Stimulated activated effector memory CD8-positive, alpha-beta T cell treated with anti-CD3 and anti-CD28 coated beads, Interleukin-12 subunit alpha, Interleukin-12 subunit beta, amount 100 ng/mL, for 72 hours (primary cell): ENCODE measurements around the gene NRARP.
A peak's percentile ranks its signal among the peaks of the same experiment; 100 is the strongest.
"Not testable (repeated sequence)": the region's sequence is repeated elsewhere in the genome, so short reads cannot be mapped to it uniquely, and the experiment has no call there.

ENCODE experiments used
- ATAC-seq: fragments of 150-1000 bp; cut with Tn5 transposase; 2 replicates; pipeline ENCODE4 v1.10.0; 2021
- DNase-seq, 2 donors: peaks; one replicate each; pipeline ENCODE4 v3.0.0; 2021 to 2022; ENCODE audit warnings: low spot score in 2 of 2
- H3K27ac Mint-ChIP-seq: one replicate; pipeline ENCODE4 v1.8.0; 2022; ENCODE audit warnings: mild to moderate bottlenecking, mixed read lengths
- H3K36me3 Mint-ChIP-seq: one replicate; pipeline ENCODE4 v1.8.0; 2022; ENCODE audit warnings: mild to moderate bottlenecking, mixed read lengths
- H3K4me1 Mint-ChIP-seq: one replicate; pipeline ENCODE4 v1.8.0; 2022; ENCODE audit warnings: mixed read lengths
- H3K4me3 Mint-ChIP-seq: one replicate; pipeline ENCODE4 v1.8.0; 2022; ENCODE audit warnings: mild to moderate bottlenecking, mixed read lengths
- H3K9me3 Mint-ChIP-seq: one replicate; pipeline ENCODE4 v1.8.0; 2022; ENCODE audit warnings: mixed read lengths

NRARP gene, protein sequence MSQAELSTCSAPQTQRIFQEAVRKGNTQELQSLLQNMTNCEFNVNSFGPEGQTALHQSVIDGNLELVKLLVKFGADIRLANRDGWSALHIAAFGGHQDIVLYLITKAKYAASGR

DNA sequence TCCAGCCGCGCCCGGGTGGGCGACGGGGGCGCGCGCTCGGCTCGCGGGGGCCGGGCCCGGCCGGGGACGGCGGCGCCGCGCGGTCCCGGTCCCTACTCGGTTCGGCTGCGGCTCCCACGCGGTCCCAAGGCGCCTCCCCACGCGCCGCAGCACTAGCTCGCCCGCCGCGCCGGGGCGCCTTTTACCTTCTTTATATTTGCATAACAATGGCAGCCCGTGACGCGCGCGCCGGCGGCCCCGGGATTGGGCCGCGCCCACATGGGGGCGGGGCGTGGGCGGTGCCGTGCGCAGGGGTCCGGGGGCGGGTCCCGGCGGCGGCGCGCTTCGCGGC lies at the start of gene NRARP:
TSS of gene NRARP (minus strand) at position 154 of the 331 bp plus-strand sequence. CDS start 343 bp downstream, outside the sequence.
- peak within 1 kb of the TSS; percentile 65 for H3K4me3 Mint-ChIP-seq
- H3K4me1 Mint-ChIP-seq: peaks cover 12% of the 10 kb centered on the region
- H3K27ac Mint-ChIP-seq: no peak within 1 kb of the TSS
- peak; percentile 80 for ATAC-seq
- no peaks in the 10 kb centered on the region for H3K36me3 Mint-ChIP-seq
- peak; percentile 84 to 91 for DNase-seq
- no peaks in the 10 kb centered on the region for H3K9me3 Mint-ChIP-seq

DNA sequence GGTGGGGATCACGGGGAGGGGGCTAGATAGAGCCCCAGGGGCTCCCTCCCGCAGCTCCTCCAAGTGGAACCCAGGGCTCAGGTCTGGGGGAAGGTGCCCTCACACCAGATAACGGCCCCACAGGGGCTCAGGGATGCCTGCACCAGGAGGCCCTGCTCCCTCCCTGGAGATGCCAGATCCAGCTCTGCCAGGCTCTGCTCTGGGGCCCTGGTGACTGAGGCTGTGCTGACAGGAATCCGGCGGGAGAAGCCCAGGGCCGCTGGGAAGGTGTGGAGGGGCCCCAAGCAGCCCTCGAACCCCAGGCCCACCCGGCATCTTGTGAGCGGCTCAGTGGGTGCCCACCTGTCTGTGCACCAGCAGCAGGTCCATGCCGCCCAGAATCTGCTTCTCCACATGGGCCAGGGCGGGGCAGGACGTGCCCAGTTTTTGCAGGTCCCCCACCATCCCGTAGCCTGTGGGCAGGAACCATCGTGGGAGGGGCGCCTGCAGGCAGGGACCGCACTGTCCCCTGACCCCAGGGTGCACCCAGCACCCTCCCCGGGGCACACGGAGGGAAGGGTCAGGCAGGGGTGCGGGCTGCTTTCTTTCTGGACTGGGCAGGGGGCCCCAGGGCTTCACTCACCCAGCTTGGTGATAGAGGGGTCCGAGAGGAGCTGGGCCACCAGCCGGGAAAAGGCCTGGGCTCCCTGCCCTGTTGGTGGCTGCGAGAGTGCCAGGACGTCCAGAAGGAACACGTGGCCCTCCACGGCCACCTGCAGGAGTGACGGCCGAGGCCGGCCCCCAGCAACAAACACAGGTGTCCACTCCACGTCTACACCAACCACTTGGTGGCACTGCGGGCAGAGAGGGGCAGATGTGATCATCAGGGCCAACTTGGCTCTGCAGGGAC lies 48.9 kb upstream of the NRARP start:
- H3K4me3 Mint-ChIP-seq: no peak overlapping the region
- H3K9me3 Mint-ChIP-seq: no peaks in the 10 kb centered on the region
- DNase-seq: peak in 1 of 2 donors; percentile 39
- no peaks in the 10 kb centered on the region for H3K4me1 Mint-ChIP-seq
- ATAC-seq: no peak
- no peaks in the 10 kb centered on the region for H3K36me3 Mint-ChIP-seq
- H3K27ac Mint-ChIP-seq: no peak overlapping the region

DNA sequence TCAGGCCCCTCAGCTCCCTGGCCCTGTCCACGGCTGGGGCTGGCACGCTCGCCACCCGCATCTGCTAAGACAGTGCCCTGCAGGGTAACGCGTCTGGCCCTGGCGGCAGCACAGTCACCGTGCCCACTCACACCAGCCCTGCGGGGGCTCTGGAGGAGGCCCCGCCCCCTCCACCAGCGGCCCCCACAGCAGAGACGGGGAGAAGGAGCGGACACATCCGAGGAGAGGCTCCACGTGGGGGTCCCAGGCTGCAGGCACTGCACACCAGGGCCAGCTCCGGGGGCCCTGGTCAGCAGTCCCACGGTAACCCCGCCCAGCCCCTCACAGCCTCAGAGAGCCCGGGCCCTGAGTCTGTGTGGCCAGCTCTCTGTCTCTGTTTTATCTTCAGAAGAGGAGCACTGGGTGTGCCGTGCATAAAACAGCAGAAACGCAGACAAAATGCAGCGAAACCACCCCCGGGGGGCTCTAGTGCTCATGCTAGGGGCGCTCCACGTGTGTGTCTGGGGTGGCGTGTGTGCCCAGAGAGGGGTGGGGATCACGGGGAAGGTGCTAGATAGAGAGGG lies 47.5 kb upstream of the NRARP start:
- DNase-seq: no peak
- Mint-ChIP-seq H3K27ac (no peak overlapping the region), H3K9me3 (no peaks in the 10 kb centered on the region), H3K36me3 (no peaks in the 10 kb centered on the region), H3K4me1 (no peaks in the 10 kb centered on the region), H3K4me3 (no peak overlapping the region)
- ATAC-seq: no peak

DNA sequence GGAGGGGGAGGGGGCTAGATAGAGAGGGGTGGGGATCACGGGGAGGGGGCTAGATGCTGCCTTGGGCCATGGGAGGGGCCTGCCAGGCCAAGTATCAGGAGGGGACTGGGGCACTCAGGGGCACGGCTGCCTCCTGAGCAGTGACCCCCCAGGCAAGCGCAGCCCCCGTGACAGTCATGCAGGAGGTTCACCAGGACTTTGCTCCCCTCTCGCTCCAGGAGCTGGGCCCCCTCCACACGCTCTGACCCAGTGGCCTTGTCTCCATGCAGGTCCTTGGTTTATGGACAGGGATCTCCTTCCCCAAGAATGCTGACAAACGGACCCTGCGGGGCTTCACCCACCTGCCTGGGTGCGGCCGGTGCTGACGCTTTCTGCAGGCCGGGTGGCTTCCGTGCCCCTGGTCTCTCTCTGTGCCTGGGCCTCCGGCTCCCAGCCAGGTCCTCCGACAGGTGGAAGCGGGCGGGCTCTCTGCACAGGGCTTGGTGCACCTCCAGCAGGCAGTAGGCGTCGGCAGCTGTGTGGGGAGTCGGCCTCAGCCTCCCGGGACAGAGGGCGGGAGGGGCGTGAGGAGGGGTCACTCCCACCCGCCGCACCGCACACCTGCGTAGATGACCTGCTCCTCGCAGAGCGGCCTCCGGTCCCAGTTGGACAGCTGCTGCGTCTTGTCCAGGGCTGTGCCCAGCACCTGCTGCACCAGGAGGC lies 46.8 kb upstream of the NRARP start:
- Mint-ChIP-seq H3K4me1 (no peaks in the 10 kb centered on the region), H3K27ac (no peak overlapping the region), H3K36me3 (no peaks in the 10 kb centered on the region), H3K4me3 (no peak overlapping the region), H3K9me3 (no peaks in the 10 kb centered on the region)
- ATAC-seq (no peak), DNase-seq (no peak)

DNA sequence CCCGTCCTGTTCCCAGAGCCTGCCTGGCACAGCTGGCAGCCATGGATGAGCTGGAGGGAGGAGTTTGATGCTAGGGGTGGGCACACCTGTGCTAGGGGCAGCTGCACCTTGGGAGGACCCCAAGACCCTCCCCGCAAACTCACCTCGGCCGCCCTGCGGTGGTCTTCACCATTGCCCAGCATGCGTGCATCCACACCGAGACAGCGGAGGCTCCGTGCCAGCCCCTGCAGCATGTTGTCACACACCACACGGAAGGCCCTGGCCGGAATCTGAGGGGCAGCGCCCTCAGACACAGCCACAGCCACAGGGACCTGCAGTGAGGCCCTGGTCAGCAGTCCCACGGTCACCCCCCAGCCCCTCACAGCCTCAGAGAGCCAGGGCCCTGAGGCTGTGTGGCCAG lies 45.9 kb upstream of the NRARP start:
- no peak for ATAC-seq
- Mint-ChIP-seq H3K9me3 (no peaks in the 10 kb centered on the region), H3K4me1 (no peaks in the 10 kb centered on the region), H3K4me3 (no peak overlapping the region), H3K36me3 (no peaks in the 10 kb centered on the region), H3K27ac (no peak overlapping the region)
- DNase-seq: no peak

DNA sequence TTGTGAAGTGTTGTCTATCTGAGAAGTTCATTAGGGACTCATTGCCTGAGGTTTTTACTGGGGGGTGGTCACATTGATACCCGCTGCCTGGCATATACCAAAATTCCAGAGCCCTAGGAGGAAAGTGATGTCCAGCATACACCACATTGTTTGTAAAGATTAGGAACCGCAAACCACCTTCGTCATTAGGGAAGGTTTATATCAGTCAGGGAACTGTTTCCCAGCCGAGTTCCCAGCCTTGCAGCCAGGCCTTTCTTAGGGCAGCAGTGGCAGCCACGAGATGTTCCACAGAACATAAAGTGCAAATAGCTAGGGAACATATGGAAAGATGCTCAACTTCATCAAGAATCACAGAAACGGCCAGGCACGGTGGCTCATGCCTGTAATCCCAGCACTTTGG lies 40.4 kb upstream of the NRARP start:
- ATAC-seq (no peak), DNase-seq (peak in 1 of 2 donors; percentile 29)
- Mint-ChIP-seq H3K27ac (no peak overlapping the region), H3K36me3 (no peaks in the 10 kb centered on the region), H3K4me3 (no peak overlapping the region), H3K9me3 (no peaks in the 10 kb centered on the region), H3K4me1 (no peaks in the 10 kb centered on the region)

DNA sequence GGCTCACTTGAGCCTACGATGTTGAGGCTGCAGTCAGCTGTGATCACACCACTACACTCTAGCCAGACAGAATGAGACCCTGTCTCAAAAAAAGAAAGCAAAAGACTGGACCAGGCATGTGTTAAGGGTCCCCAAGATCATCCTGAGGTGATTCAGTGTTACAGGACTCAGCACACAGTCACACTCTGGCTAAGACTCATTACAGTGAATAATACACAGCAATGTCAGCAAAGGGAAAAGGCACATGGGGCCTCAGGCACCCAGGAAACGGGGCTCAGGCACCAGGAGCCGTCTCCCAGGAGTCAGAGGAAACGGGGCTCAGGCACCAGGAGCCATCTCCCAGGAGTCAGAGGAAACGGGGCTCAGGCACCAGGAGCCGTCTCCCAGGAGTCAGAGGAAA lies 39.2 kb upstream of the NRARP start:
- Mint-ChIP-seq H3K4me3 (no peak overlapping the region), H3K9me3 (no peaks in the 10 kb centered on the region), H3K36me3 (no peaks in the 10 kb centered on the region), H3K4me1 (no peaks in the 10 kb centered on the region), H3K27ac (no peak overlapping the region)
- ATAC-seq: no peak
- no peak for DNase-seq

DNA sequence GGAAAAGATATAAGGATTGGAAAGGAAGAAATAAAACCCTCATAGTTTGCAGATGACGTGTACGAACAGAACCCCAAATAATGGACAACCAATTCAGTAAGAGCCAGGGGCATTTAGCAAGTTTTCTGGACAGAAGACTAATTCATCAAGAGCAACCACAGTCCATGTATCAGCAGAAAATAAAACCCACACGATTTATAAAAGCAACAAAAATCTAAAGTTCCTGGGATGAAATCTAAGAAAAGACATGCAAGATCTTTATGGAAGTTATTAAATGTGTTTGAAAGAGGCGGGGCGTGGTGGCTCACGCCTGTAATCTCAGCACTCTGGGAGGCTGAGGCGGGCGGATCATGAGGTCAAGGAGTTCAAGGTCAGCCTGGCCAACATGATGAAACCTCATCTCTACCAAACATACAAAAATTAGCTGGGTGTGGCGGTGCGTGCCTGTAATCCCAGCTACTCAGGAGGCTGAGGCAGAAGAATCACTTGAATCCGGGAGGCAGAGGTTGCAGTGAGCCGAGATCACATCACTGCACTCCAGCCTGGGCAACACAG lies 37.9 kb upstream of the NRARP start:
- not testable (repeated sequence) for H3K4me3 Mint-ChIP-seq, DNase-seq, ATAC-seq, H3K36me3 Mint-ChIP-seq, H3K9me3 Mint-ChIP-seq, H3K4me1 Mint-ChIP-seq, H3K27ac Mint-ChIP-seq

DNA sequence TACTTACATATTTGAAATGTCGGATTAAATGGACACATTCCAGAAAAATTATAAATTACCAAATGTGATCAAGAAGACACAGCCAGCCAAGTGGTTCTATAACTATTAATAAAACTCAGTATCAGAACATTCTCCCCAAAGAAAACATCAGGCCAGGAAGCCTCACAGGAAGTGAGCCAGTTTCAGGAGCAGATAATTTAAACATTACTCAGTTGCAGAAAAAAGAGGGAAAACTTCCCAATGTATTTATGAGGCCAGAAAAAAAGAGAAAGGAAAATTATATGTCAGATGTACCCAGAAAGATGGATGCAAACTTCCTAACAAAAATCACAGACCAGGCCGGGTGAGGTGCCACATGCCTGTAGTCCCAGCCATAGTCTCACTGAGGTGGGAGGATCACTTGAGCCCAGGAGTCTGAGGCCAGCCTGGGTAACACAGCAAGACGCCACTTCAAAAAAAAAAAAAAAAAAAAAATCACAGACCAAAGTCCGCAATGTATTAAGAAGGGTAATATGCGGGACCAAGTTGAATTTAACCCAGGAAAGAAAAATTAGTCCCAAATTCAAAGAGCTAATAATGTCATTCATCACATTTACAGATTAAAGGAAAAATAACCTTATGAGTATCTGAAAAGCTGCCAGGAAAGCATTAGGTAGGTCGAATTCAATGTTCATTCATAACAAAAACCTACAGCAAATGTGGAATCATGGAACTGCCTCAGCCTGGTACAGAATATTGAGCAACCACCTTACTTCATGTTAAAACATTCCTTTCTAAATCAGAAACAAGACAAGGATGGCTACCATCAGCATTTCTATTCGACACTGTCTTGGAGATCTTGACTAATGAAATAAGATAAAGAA lies 37.2 kb upstream of the NRARP start:
- no peak for DNase-seq
- ATAC-seq: no peak
- no peaks in the 10 kb centered on the region for H3K4me1 Mint-ChIP-seq
- H3K36me3 Mint-ChIP-seq: no peaks in the 10 kb centered on the region
- no peak overlapping the region for H3K4me3 Mint-ChIP-seq
- no peaks in the 10 kb centered on the region for H3K9me3 Mint-ChIP-seq
- H3K27ac Mint-ChIP-seq: no peak overlapping the region

DNA sequence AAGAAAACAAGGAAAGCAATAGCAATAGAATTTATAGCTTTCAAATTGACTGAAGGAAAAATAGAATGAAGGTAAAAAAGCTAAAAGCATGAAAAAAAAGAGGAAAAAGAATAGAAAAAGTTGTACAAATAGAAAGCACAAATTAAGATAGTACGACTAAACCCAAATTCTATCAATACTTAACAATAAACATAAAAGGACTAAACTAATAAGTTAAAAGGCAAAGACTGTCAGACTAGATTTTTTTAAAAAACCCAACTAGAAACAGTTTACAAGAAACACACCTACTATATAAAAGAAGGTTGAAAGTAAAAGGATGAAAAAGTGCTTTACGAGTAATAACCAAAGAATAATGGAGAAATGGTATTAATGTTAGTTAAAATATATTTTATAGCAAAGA lies 34.7 kb upstream of the NRARP start:
- no peaks in the 10 kb centered on the region for H3K4me1 Mint-ChIP-seq
- H3K36me3 Mint-ChIP-seq: no peaks in the 10 kb centered on the region
- no peak overlapping the region for H3K27ac Mint-ChIP-seq
- DNase-seq (no peak), ATAC-seq (no peak)
- H3K9me3 Mint-ChIP-seq: no peaks in the 10 kb centered on the region
- no peak overlapping the region for H3K4me3 Mint-ChIP-seq

DNA sequence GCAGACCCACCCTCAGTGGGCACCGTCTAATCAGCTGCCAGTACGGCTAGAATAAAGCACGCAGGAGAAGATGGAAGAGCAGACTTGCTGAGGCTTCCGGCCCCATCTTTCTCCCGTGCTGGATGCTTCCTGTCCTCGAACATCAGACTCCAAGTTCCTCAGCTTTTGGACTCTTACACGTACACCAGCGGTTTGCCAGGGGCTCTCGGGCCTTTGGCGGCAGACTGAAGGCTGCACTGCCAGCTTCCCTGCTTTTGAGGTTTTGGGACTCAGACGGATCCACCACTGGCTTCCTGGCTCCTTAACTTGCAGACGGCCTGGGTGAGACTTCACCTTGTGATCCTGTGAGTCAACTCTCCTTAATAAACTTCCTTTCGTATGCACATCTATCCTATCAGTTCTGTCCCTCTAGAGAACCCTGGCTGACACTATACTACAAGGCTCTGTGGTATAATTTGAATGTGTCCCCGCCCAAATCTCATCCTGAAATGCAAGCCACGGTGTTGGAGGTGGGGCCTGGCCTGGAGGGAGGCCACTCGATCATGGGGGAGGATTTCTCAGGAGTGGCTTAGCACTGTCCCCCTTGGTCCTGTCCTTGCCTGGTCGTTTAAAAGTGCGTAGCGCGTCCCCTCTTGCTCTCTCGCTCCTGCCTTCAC lies 31.1 kb upstream of the NRARP start:
- Mint-ChIP-seq H3K27ac (no peak overlapping the region), H3K4me1 (no peaks in the 10 kb centered on the region), H3K36me3 (peaks cover 2% of the 10 kb centered on the region), H3K9me3 (no peaks in the 10 kb centered on the region), H3K4me3 (no peak overlapping the region)
- ATAC-seq (no peak), DNase-seq (no peak)

DNA sequence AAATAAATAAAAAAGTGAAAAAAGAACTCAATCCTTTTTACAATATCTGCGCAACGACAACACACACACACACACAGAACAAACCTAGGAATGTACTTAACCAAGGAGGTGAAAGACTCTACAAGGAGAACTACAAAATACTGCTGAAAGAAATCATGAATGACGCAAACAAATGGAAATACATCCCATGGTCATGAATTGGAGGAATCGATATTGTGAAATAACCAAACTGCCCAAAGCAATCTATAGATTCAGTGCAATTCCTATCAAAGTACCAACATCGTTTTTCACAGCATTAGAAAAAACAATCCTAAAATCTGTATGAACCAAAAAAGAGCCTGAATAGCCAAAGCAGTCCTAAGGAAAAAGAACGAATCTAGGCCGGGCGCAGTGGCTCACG lies 29.9 kb upstream of the NRARP start:
- no peaks in the 10 kb centered on the region for H3K9me3 Mint-ChIP-seq
- no peak overlapping the region for H3K4me3 Mint-ChIP-seq
- ATAC-seq: no peak
- DNase-seq: no peak
- no peak overlapping the region for H3K27ac Mint-ChIP-seq
- H3K36me3 Mint-ChIP-seq: peaks cover 14% of the 10 kb centered on the region
- peaks cover under 1% of the 10 kb centered on the region for H3K4me1 Mint-ChIP-seq

DNA sequence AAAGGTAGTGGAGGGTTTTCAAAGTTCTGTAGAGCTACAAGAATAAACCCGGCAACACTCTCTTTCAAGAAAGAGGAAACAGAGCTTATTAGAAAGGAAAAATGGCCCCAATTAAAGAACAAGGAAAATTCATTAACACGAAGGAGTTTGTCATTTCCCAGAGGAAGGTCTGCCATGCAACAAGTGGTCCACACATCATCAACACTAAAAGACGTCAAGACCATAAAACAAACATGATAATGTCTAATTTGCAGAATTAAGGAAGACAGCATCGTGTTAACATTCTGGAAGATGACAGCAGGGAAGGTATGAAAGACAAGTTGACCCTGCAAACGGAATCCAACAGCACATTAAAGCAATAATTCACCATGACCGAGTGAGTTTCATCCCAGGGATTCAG lies 28.6 kb upstream of the NRARP start:
- peaks cover 5% of the 10 kb centered on the region for H3K4me1 Mint-ChIP-seq
- ATAC-seq (no peak), DNase-seq (no peak)
- no peak overlapping the region for H3K4me3 Mint-ChIP-seq
- no peak overlapping the region for H3K27ac Mint-ChIP-seq
- peaks cover 17% of the 10 kb centered on the region for H3K36me3 Mint-ChIP-seq
- H3K9me3 Mint-ChIP-seq: no peaks in the 10 kb centered on the region

DNA sequence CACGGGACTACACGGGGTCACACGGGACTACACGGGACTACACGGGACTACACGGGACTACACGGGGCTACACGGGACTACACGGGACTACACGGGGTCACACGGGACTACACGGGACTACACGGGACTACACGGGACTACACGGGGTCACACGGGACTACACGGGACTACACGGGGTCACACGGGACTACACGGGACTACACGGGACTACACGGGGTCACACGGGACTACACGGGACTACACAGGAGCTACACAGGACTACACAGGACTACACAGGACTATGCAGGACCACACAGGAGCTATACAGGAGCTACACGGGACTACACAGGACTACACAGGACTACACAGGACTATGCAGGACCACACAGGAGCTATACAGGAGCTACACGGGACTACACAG lies 27.5 kb upstream of the NRARP start:
- ATAC-seq, H3K27ac Mint-ChIP-seq, H3K4me3 Mint-ChIP-seq, H3K4me1 Mint-ChIP-seq, H3K9me3 Mint-ChIP-seq, DNase-seq: not testable (repeated sequence)
- H3K36me3 Mint-ChIP-seq: peaks cover 17% of the 10 kb centered on the region
